ENCODE measurements around the gene IL17RC.
A peak's percentile ranks its signal among the peaks of the same experiment; 100 is the strongest.
"Not testable (repeated sequence)": the region's sequence is repeated elsewhere in the genome, so short reads cannot be mapped to it uniquely, and the experiment has no call there.

IL17RC gene

DNA sequence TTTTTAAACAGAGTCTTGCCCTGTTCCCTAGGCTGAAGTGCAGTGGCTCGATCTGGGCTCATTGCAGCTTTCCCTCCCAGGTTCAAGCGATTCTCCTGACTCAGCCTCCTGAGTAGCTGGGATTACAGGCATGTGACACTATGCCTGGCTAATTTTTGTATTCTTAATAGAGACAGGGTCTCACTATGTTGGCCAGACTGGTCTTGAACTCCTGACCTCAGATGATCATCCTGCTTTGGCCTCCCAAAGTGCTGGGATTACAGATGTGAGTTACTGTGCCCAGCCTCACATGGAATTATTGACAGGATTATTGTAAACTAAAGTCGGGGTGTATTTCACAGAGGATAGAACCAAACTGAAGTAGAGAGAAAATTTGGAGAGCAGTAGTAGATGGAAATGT lies 21.2 kb upstream of the IL17RC start:
- not testable (repeated sequence) for DNase-seq

DNA sequence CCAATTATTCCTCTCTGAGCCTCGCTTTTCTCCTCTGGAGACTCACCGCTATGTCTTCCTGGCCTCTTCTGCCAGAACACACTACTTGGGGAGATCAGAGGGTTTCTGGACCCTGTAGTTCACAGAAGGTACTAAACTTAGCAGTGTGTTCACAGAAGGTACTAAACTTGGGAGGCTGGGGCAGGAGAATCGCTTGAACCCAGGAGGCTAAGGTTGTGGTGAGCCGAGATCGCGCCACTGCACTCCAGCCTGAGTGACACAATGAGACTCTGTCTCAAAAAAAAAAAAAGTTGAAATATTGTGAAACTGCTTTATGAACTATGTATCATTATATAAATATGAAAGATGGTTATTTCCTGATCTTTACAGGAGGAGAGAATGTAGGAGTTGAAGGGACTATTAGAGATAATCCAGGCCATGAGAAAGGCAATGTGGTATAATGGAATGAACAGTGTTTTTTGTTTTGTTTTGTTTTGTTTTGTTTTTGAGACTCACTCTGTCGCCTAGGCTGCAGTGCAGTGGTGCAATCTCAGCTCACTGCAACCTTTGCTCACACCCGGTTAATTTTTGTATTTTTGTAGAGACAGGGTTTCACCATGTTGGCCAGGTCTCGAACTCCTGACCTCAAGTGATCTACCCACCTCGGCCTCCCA lies 20.0 kb upstream of the IL17RC start:
- DNase-seq, result not testable (repeated sequence)

DNA sequence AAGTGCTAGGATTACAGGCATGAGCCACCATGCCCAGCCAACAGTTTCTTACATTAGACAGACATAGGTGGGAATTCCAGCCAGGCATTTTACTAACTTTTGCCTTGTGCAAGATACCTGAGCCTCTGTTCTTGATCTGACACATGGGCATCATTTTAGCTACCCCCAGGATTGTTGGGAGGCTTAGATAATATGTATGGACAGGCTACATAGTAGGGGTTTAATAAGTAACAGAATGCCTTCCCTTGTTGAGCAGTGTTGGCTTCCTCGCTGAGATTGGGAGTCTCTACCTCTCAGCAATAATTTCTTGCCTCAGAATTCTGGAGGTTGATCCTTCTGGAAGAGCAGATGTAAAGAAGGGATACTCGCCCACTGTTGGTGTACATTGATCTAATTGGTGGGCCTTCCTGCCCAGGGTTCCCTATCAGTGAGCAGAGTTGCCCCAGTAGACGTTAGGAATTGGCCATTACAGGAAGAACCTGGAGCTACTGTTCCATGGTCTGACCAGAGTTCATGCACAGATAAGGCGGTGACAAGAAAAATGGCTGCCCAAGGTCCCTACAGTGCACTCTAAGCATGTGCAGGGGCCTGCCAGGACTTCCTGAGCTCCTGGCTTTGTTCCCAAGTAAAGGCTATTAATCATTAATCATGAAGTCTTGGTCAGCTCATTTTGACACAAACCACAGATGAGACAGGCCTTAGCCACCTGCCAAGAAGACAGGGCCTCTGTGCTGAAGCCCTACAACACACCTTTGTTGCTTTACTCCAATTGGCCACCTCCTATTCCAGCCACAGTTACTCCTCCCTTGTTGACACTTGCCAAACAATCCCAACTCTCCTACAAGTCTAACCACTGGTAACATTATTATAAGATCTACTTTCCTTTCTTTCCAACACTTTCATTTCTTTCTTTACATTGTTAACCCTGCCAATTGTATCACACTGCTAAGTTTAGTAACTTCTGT lies 19.2 kb upstream of the IL17RC start:
- no peak for DNase-seq

DNA sequence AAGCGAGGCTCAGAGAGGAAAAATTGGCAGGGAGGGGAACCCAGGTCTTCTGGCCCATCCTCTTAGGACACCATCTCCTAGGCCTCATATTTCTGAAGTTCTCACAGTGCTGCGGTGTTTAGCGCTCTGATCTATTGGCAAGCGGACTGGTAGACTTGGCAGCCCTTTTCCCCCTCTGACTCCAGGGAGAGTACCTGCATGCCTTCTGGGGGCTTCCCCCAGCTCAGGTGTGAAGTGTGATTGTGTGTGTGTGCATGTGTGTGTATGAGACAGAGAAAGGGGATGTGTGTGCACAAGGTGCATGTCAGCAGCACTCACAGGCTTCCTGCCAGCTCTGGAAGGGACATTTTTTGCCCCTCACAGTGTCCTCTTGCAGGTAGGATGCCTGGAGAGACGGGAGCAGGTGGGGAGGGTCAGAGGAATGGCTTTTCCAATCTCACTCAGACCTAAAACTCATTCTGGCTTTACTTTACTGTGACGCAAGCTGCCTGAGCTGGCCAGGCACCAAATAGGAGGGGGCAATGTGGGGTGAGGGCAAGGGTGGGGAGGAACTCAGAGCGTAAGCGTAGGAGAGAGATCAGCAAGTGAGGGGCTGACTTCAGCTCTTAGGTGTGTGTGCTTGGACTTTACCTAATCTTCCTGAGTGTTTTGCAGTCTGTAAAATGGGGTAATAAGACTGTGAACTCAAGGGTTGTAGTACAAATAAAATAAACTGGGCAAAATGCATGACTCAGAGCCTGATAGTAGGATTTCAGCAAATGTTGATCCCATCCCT lies 18.2 kb upstream of the IL17RC start:
- no peak for DNase-seq

DNA sequence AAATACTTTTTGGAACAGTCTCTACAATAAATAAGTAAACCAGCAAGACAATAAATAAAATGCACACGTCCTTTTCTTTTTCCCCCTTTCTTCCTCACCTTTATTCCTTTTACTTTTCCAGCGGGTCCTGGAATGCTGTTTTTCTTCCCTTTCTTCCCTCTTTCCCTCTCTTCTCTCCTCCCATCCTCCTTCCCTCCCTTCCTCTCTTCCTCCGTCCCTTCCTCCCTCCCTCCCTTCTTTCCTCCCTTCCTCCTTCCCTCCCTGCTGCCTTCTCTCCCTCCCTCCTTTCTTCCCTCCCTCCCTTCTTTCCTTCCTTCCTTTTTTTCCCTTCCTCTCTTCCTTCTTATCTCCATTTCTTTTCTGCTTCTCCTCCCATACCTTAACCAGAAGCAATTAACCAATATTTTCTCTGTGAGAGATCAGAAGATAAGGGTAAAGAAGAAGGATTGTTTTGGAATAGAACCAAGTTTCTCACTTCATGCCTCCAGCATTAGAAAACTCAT lies 17.6 kb upstream of the IL17RC start:
- no peak for DNase-seq

DNA sequence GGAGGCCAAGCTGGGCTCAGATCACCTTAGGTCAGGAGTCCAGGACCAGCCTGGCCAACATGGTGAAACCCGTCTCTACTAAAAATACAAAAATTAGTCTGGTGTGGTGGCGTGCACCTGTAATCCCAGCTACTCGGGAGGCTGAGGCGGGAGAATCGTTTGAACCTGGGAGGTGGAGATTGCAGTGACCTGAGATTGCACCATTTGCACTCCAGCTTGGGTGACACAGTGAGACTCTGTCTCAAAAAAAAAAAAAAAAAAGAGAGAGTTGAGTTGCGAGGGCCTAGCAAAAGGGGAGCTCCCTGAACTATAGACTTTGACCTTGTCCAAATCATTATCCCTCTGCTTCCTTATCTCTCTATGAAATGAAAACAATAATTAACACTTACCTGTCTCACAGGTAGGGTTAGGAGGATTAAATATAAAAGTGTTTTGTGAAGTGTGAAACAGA lies 15.9 kb upstream of the IL17RC start:
- not testable (repeated sequence) for DNase-seq

DNA sequence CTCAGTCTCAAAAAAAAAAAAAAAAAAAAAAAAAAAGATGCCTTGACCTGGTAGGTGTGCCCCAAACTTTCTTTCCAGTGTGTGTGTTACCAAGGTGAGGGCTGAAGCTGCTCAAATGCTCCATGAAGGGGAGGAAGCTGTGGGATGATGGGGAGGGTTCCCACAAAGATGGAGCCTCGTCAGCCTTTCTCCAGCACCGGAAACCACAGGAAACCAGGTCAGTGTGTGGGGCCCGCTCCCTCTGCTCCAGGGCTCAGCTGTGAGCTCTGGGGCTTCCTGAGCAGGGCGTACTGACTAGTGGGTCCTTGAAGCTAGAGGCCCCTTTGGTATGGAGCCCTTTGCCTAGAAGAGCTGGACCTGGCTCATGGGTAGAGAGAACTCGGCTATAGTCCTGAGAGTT lies 14.9 kb upstream of the IL17RC start:
- no peak for DNase-seq

DNA sequence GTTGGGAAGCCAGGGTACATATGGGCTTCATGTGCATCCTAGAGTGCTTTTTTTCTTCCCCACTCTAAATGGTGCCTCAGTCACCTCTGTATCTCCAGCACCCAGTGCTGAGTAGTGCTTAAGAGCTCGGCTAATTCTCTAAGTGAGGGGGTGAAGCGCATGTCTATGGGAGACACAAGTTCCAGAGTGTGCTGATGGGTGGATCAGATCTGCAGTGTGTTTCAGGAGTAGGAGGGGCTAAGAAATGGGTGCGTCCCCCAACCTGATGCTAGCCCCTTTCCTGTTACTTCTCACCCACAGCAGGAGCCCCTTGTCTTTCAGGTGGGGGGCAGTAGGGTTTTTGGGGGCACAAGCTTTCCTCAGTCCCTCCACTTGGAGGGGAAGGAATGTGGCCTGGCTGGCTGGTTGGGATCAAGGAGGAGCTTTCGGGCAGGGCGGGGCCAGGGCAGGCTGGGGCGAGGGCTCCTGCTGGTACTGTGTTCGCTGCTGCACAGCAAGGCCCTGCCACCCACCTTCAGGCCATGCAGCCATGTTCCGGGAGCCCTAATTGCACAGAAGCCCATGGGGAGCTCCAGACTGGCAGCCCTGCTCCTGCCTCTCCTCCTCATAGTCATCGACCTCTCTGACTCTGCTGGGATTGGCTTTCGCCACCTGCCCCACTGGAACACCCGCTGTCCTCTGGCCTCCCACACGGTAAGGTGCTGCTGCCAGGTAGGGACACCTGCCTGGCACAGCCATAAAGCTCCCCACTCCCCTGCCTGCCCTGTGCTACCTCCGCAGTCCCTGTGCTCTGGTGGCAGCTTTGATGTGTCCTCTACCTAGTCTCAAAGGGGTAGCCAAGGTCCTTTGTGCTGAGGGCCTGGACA lies 14.3 kb upstream of the IL17RC start, which contains the start of gene IL17RE:
TSS of gene IL17RE (plus strand) at position 477 of the 866 bp plus-strand sequence. CDS start at position 562, 85 bp downstream.
- DNase-seq, result no peak

DNA sequence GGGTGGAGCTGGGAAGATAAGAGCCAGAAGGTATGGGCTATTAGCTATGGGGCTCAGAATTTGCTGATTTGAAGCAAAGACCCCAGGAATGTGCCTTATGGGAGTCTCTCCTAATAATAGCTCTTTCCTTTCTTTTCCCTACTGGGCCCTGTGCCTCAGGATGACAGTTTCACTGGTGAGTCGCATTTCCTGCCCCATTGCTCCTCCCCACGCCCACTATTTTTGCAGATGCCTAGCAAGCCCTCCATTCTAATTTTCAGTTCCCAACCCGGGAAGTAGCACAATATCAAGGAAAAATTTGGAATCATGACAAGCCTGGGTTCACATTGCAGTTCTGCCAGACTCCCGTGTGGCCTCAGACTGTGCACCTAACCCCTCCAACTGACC lies 13.7 kb upstream of the IL17RC start:
- no peak for DNase-seq

DNA sequence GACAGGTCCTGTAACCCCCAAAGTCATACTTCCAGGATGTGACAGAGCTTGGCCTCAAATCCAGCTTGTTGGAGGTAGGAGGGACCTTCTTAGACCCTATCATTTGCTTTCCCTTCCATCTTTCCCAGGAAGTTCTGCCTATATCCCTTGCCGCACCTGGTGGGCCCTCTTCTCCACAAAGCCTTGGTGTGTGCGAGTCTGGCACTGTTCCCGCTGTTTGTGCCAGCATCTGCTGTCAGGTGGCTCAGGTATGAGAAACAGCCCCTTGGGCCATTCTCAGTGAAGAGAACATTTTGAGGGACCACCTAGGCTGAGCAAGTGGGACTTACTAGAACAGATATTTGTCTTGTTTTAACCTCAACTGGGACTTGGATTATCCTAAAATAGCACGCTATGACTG lies 13.0 kb upstream of the IL17RC start:
- no peak for DNase-seq

DNA sequence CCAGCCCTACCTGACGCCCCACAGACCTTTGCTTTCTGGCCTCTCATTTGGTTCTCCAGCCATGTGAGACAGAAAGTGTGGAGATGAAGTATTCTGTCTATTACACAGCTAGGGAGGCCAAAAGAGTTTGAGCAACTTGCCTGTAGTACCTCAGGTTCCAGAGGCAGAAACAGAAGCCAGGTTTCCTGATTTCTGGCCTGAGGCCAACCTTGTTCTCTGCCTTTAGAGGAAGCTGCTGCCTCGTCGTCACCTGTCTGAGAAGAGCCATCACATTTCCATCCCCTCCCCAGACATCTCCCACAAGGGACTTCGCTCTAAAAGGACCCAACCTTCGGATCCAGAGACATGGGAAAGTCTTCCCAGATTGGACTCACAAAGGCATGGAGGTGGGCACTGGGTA lies 10.4 kb upstream of the IL17RC start:
- DNase-seq, result no peak

DNA sequence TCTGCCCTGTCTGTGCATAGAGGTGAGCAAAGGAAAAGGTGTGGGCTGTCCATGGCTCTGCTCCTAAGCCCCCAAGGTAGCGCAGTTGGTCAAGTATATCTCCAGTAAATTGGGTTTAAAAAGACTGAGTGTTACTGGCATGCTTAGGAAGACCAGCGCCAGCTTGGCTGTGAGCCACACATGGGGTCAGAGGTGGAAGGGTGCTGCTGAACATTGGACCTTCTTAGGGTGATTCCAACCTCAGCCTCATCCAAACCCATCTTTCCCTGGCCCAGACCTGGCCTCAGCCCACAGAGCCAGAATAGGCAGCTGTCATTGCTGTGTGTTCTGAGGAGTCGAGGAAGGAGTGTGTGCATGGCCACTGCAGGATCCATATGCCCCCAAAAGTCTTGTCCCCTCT lies 8.6 kb upstream of the IL17RC start:
- DNase-seq, result no peak

DNA sequence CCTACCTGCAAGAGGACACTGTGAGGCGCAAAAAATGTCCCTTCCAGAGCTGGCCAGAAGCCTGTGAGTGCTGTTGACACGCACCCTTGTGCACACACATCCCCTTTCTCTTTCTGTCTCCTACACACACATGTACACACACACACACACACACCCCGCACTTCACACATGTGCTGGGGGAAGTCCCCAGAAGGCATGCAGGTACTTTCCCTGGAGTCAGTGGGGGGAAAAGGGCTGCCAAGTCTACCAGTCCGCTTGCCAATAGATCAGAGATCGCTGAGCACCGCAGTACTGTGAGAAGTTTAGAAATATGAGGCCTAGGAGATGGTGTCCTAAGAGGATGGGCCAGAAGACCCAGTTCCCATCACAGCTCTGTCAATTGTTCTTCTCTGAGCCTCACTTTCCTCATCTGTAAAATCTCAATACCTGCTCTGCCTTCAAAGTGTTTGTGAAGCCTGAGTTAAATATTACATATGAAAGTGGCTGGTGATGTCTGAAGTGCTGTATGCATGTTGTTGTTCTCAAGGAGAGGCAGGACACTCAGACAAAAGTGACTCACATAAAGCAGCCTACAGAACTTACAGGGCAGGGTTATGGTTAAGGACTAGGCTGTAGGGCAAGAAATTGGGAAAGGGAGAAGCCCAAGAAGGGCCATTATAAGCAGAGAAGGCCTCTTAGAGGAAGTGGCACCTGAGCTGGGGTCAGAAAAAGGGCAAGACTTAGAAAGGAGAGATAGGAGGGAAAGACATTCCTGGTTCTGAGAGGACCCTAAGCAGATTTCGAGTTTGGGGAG lies 7.5 kb upstream of the IL17RC start:
- DNase-seq, result no peak

DNA sequence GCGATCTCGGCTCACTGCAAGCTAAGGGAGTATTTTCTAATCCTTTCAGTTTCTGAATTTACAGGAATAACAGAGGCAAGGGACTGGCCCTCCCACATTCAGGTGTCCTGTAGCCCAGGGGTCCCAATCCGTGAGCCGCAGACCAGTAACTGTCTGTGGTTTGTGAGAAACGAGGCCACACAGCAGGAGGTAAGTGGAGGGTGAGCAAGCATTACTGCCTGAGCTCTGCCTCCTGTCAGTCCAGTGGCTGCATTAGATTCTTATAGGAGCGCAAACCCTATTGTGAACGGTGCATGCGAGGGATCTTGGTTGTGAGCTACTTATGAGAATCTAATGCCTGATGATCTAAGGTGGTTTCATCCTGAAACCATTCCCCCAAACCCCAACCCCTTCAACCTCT lies 5.0 kb upstream of the IL17RC start:
- DNase-seq, result no peak

DNA sequence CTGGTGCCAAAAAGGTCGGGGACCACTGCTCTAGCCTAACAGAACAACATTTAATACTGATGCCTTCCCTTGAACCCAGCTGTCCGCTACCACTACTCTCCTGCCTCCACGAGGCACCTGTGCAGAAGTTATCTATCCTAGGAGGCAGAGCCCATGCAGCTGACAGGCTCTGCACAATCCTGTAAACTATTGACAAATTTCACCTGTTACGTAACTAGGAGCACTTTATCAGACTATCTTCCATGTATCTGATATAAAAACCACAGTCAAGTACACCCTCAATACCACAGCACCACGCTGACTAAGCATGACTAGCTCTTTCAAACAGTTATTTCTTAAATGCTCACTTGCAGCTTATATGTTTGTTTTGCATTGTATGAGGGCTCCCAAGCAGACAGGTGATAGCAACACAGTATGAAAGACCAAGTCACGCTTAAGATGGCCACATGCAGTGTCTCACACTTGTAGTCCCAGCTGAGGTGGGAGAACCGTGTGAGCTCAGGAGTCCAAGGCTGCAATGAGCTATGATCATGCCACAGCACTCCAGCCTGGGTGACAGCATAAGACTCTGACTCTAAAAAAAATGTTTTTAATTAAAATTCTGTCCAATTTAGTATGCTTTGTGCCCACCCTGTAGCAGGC lies 4.5 kb upstream of the IL17RC start:
- no peak for DNase-seq

DNA sequence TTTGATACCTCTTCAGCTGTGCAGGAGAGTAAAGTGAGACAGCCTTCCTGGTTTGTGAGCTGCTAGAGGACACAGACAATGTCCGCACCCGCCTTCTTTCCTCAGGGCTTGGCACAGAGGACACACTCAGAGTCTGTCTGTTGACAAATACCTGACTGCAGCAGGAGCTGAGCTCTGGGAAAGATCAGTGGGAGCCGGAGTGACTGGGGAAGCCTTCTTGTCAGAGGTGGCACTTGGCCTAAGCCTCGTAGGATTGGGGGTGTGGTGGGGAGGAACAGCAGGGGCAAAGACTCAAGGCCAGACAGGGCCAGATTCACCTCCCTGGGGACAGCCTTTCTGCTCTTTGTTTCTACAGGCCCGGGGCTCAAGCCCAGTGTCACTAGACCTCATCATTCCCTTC lies 3.3 kb upstream of the IL17RC start:
- no peak for DNase-seq

DNA sequence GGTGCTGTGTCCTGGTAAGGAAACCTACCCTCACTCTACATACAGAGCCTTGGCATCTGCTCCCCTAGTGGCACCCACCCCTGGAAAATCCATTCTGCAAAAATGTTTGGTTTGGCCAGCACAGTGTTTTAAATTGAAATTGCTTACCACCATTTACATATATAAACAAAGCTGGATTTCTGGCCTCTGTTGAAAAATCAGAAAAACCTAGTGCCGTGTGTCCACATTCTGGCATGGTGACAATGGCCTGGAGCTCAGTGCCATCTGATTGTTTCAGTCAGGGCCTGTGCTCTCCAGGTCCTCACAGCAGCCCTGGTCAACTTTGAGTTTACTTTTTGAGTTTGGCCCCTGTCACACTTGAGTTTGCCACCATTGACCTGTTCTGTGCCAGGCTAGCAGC lies 2.9 kb upstream of the IL17RC start:
- no peak for DNase-seq

DNA sequence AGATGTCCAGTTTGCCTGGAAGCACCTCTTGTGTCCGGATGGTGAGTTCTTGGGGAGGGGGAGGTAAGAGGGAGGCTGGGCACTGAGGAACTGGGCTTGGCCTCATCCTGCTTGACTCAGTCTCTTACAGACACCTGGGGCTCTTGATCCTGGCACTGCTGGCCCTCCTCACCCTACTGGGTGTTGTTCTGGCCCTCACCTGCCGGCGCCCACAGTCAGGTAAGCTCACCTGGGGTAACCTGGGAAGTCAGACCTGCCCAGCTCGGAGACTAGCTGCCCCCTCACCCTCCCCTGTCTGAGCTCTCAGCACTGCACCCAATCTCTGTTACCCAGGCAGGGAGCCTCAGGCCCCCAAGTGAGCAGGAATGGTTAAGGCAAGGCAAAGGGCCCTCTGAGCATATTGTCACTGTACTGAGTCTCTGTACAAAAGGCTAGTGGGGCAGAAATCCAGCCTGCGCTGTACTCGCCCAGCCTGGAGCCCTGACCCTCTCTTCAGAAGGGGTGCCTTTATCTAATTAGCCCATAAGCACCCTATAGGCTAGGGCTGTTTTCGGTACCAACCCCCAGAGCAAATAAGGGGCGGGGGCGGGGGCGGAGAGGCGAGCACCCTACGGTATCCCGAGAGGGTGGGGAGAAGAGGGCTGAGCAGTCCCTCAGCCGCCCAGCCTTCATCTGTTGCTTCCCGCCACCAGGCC lies 2.2 kb upstream of the IL17RC start:
- no peak for DNase-seq

DNA sequence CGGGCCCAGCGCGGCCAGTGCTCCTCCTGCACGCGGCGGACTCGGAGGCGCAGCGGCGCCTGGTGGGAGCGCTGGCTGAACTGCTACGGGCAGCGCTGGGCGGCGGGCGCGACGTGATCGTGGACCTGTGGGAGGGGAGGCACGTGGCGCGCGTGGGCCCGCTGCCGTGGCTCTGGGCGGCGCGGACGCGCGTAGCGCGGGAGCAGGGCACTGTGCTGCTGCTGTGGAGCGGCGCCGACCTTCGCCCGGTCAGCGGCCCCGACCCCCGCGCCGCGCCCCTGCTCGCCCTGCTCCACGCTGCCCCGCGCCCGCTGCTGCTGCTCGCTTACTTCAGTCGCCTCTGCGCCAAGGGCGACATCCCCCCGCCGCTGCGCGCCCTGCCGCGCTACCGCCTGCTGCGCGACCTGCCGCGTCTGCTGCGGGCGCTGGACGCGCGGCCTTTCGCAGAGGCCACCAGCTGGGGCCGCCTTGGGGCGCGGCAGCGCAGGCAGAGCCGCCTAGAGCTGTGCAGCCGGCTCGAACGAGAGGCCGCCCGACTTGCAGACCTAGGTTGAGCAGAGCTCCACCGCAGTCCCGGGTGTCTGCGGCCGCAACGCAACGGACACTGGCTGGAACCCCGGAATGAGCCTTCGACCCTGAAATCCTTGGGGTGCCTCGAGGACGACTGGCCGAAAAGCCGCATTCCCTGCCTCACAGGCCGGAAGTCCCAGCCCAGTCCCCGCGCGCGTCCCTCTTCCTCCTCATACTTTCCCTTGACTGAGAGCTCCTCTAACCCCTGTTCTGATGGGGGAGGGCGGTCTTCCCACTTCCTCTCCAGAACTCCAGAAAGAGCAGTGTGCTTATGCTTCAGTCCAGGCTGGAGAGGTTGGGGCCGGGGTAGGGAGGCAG lies 1.4 kb upstream of the IL17RC start:
- peak; percentile 61 for DNase-seq
